GM23338 (cell line): ENCODE results near the gene EXOC4. TPM values are rescaled to one million over a fixed set of nuclear protein-coding genes. Genes with fewer than 3 reads are reported as not detected.

ENCODE experiments used
- ATAC-seq: fragments of 200-7000 bp; cut with Tn5 transposase; 3 replicates; pipeline ENCODE4 v1.9.1; 2020
- DNase-seq: peaks from one replicate; pipeline ENCODE4 v3.0.0-alpha.2; 2015; ENCODE audit warnings: low spot score
- H2AFZ ChIP-seq: fragments of 200-600 bp; sonication (generic); 2 replicates; pipeline ENCODE4 v1.8.0; 2016; ENCODE audit warnings: antibody characterized with exemption, mild to moderate bottlenecking, moderate library complexity
- H3F3A ChIP-seq: fragments of 200-600 bp; sonication (generic); replicated peaks from 2 replicates; pipeline ENCODE4 v1.8.0; 2017; ENCODE audit warnings: antibody characterized with exemption, mixed run types, low read depth
- H3K27ac ChIP-seq: fragments of 200-600 bp; sonication (generic); 2 replicates; pipeline ENCODE4 v1.6.1; 2016; ENCODE audit warnings: low read depth
- H3K27me3 ChIP-seq: fragments of 200-600 bp; sonication (generic); 2 replicates; pipeline ENCODE4 v1.8.0; 2016; ENCODE audit warnings: mild to moderate bottlenecking, mixed run types, moderate library complexity; ENCODE audit not compliant: insufficient read depth
- H3K36me3 ChIP-seq: fragments of 200-600 bp; sonication (generic); 2 replicates; pipeline ENCODE4 v1.8.0; 2016; ENCODE audit warnings: mild to moderate bottlenecking; ENCODE audit not compliant: insufficient read depth
- H3K4me1 ChIP-seq: fragments of 200-600 bp; sonication (generic); 2 replicates; pipeline ENCODE4 v1.8.0; 2016; ENCODE audit warnings: mild to moderate bottlenecking, moderate library complexity; ENCODE audit not compliant: insufficient read depth
- H3K4me2 ChIP-seq: fragments of 200-600 bp; sonication (generic); 2 replicates; pipeline ENCODE4 v1.7.1; 2017; ENCODE audit warnings: mixed run types
- H3K4me3 ChIP-seq: fragments of 200-600 bp; sonication (generic); 2 replicates; pipeline ENCODE4 v1.6.1; 2016; ENCODE audit warnings: mixed run types
- H3K79me2 ChIP-seq: fragments of 200-600 bp; sonication (generic); replicated peaks from 2 replicates; pipeline ENCODE4 v1.8.0; 2017; ENCODE audit warnings: mild to moderate bottlenecking; ENCODE audit not compliant: insufficient read depth
- H3K9me2 ChIP-seq: fragments of 200-600 bp; sonication (generic); 2 replicates; pipeline ENCODE4 v1.8.0; 2017; ENCODE audit not compliant: insufficient read depth
- H4K20me1 ChIP-seq: fragments of 200-600 bp; sonication (generic); replicated peaks from 2 replicates; pipeline ENCODE4 v1.8.0; 2017; ENCODE audit warnings: mild to moderate bottlenecking; ENCODE audit not compliant: insufficient read depth
- H3K27ac Mint-ChIP-seq: 2 replicates; pipeline ENCODE4 v1.8.0; 2020; ENCODE audit warnings: inconsistent platforms, mild to moderate bottlenecking, moderate library complexity, mixed read lengths
- H3K27me3 Mint-ChIP-seq: 3 replicates; pipeline ENCODE4 v1.8.0; 2022; ENCODE audit warnings: low read depth, mild to moderate bottlenecking, moderate library complexity, mixed read lengths, inconsistent platforms; ENCODE audit not compliant: insufficient read depth, poor library complexity
- H3K36me3 Mint-ChIP-seq: 3 replicates; pipeline ENCODE4 v1.8.0; 2021; ENCODE audit warnings: low read depth, mild to moderate bottlenecking, inconsistent platforms, moderate library complexity, mixed read lengths
- H3K4me1 Mint-ChIP-seq: 3 replicates; pipeline ENCODE4 v1.8.0; 2020; ENCODE audit warnings: mild to moderate bottlenecking, inconsistent platforms, mixed read lengths
- H3K4me3 Mint-ChIP-seq: 3 replicates; pipeline ENCODE4 v1.8.0; 2021; ENCODE audit warnings: moderate library complexity, mild to moderate bottlenecking, inconsistent platforms, mixed read lengths
- H3K9me3 Mint-ChIP-seq: 3 replicates; pipeline ENCODE4 v1.8.0; 2020; ENCODE audit warnings: moderate library complexity, mild to moderate bottlenecking, inconsistent platforms, mixed read lengths
- CREB1 ChIP-seq: fragments of 250-450 bp; sonication (Bioruptor Pico); IDR thresholded peaks from 2 replicates; pipeline ENCODE4 v1.5.0; 2020; ENCODE audit warnings: low read depth, mild to moderate bottlenecking, moderate library complexity
- EZH2phosphoT487 ChIP-seq: fragments of 200-600 bp; sonication (generic); IDR thresholded peaks from one replicate; pipeline ENCODE4 v1.8.1; 2018; ENCODE audit warnings: antibody characterized with exemption; ENCODE audit not compliant: unreplicated experiment
- JUNB ChIP-seq: IDR thresholded peaks from one replicate; pipeline ENCODE4 v1.6.1; 2016; ENCODE audit warnings: antibody characterized with exemption; ENCODE audit not compliant: unreplicated experiment
- NANOG ChIP-seq: IDR thresholded peaks from 2 replicates; pipeline ENCODE4 v1.6.1; 2016; ENCODE audit warnings: antibody characterized with exemption, borderline replicate concordance
- POLR2AphosphoS5 ChIP-seq: IDR thresholded peaks from 2 replicates; pipeline ENCODE4 v1.6.1; 2016; ENCODE audit warnings: antibody characterized with exemption, low read depth
- ZNF114 ChIP-seq: fragments of 250-450 bp; sonication (Bioruptor Pico); IDR thresholded peaks from 2 replicates; pipeline ENCODE4 v1.5.0; 2020; ENCODE audit warnings: mild to moderate bottlenecking, moderate library complexity
- ZNF331 ChIP-seq: fragments of 250-450 bp; sonication (Bioruptor Pico); IDR thresholded peaks from 2 replicates; pipeline ENCODE4 v1.5.0; 2020; ENCODE audit warnings: low read depth, mild to moderate bottlenecking, moderate library complexity
- polyA plus RNA-seq: library from polyadenylated mRNA; unstranded; fragments of >200 nt; fragmentation: Nextera tagmentation; extraction: Ambion mirVana; gene quantifications from 2 replicates; pipeline ENCODE4 v1.2.1, GENCODE V29; 2016
- total RNA-seq: library from RNA; depleted of rRNA; stranded (reverse); fragments of >200 nt; shearing (Covaris generic); gene quantifications from 2 replicates; pipeline ENCODE4 v1.2.3, GENCODE V29; 2014
- TF ChIP-seq, protein P1 (sequence below): IDR thresholded peaks from 2 replicates; pipeline ENCODE4 v1.6.1; 2016; ENCODE audit warnings: antibody characterized with exemption
- TF ChIP-seq, protein P2 (sequence below): IDR thresholded peaks from one replicate; pipeline ENCODE4 v1.6.1; 2018; ENCODE audit warnings: antibody characterized with exemption; ENCODE audit not compliant: unreplicated experiment
- TF ChIP-seq, protein P3 (sequence below), 2 experiments: fragments of 200-600 bp in 1 of 2; sonication (generic) in 1 of 2; conservative IDR thresholded peaks; 2 replicates each; pipeline versions ENCODE4 v1.5.1 to v1.6.1; 2016 to 2017; ENCODE audit warnings: antibody characterized with exemption in 2 of 2, low read depth in 2 of 2, mild to moderate bottlenecking in 2 of 2, moderate library complexity in 1 of 2
- TF ChIP-seq, protein P4 (sequence below): fragments of 250-450 bp; sonication (Bioruptor Pico); IDR thresholded peaks from 2 replicates; pipeline ENCODE4 v1.5.0; 2020; ENCODE audit warnings: mild to moderate bottlenecking, moderate library complexity

EXOC4 gene
- total and polyA plus RNA-seq, 2 experiments from 2014 or later = 37.5 to 52.7 TPM

DNA sequence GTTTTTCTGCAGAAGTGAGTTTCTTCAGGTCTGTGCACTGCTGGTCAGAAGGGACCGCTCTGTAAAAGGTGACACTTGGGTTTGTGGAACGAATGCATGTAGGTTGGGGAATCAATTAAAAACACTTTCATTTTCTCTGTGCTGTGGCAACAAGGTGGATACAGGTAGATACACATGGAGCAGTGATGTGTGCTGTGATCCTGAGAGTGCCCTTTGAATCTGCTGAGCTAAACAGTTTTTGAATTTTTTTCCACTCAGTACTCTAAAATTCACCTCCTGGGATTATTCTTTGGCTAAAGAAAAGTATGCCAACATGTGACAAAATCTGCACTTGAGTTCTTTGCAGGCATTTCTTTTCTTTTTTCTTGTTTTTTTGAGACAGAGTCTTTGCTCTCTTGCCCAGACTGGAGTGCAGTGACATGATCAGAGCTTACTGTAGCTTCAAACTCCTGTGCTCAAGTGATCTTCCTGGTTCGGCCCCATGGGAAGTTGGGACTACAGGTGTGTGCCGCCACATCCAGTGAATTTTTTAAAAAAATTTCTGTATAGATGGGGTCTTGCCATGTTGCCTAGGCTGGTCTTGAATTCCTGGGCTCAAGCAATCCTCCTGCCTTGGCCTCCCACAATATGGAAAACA is 338.9 kb downstream of the EXOC4 start (continued):
- no peak for TF ChIP-seq JUNB
- TF ChIP-seq, protein P1, sequence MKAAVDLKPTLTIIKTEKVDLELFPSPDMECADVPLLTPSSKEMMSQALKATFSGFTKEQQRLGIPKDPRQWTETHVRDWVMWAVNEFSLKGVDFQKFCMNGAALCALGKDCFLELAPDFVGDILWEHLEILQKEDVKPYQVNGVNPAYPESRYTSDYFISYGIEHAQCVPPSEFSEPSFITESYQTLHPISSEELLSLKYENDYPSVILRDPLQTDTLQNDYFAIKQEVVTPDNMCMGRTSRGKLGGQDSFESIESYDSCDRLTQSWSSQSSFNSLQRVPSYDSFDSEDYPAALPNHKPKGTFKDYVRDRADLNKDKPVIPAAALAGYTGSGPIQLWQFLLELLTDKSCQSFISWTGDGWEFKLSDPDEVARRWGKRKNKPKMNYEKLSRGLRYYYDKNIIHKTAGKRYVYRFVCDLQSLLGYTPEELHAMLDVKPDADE = no peak
- TF ChIP-seq POLR2AphosphoS5 = no peak
- no peak for TF ChIP-seq EZH2phosphoT487

DNA sequence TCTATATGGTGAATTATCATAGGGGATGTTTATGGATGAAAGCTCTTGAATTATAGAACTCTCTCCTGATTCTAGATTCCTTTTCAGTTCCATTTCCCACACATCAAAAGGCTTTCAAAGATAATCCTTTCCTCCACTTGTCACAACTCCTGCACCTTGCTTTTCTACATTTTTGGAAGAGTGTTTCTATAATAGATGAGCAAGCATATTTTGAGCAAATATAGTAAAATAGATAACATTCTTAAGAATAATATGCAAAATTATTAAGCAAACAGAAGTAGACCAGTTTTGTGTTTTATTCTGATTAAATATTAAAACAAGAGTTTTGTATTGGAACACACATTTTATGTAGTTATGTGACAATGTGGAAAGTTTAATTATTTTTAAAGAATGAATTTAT is 340.7 kb downstream of the EXOC4 start:
- ATAC-seq (no peak), DNase-seq (no peak)
- H3K27me3 ChIP-seq = no peaks in the 10 kb centered on the region
- H3K4me2 ChIP-seq = no peak overlapping the region
- H3K4me1 Mint-ChIP-seq = peaks cover 15% of the 10 kb centered on the region
- H3F3A ChIP-seq = no peaks in the 10 kb centered on the region
- no peaks in the 10 kb centered on the region for H3K36me3 ChIP-seq
- H3K9me2 ChIP-seq = no peaks in the 10 kb centered on the region
- no peaks in the 10 kb centered on the region for H3K9me3 Mint-ChIP-seq
- H2AFZ ChIP-seq = no peak overlapping the region
- H3K79me2 ChIP-seq = no peaks in the 10 kb centered on the region
- no peak overlapping the region for H3K4me3 ChIP-seq
- no peak overlapping the region for H3K27ac ChIP-seq
- H3K36me3 Mint-ChIP-seq = no peaks in the 10 kb centered on the region
- H3K4me3 Mint-ChIP-seq = no peak overlapping the region
- no peaks in the 10 kb centered on the region for H4K20me1 ChIP-seq
- H3K27ac Mint-ChIP-seq = no peak overlapping the region
- H3K27me3 Mint-ChIP-seq = peaks cover 2% of the 10 kb centered on the region
- H3K4me1 ChIP-seq = 0 out of 2 replicates have a peak, but pooled peaks cover 2% of the 10 kb centered on the region
- TF ChIP-seq, protein P2, sequence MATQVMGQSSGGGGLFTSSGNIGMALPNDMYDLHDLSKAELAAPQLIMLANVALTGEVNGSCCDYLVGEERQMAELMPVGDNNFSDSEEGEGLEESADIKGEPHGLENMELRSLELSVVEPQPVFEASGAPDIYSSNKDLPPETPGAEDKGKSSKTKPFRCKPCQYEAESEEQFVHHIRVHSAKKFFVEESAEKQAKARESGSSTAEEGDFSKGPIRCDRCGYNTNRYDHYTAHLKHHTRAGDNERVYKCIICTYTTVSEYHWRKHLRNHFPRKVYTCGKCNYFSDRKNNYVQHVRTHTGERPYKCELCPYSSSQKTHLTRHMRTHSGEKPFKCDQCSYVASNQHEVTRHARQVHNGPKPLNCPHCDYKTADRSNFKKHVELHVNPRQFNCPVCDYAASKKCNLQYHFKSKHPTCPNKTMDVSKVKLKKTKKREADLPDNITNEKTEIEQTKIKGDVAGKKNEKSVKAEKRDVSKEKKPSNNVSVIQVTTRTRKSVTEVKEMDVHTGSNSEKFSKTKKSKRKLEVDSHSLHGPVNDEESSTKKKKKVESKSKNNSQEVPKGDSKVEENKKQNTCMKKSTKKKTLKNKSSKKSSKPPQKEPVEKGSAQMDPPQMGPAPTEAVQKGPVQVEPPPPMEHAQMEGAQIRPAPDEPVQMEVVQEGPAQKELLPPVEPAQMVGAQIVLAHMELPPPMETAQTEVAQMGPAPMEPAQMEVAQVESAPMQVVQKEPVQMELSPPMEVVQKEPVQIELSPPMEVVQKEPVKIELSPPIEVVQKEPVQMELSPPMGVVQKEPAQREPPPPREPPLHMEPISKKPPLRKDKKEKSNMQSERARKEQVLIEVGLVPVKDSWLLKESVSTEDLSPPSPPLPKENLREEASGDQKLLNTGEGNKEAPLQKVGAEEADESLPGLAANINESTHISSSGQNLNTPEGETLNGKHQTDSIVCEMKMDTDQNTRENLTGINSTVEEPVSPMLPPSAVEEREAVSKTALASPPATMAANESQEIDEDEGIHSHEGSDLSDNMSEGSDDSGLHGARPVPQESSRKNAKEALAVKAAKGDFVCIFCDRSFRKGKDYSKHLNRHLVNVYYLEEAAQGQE = no peak
- TF ChIP-seq NANOG (no peak), ZNF331 (CRISPR knock-in tag) (no peak), EZH2phosphoT487 (no peak), ZNF114 (CRISPR knock-in tag) (no peak), CREB1 (CRISPR knock-in tag) (no peak)
- TF ChIP-seq, protein P1 = no peak
- TF ChIP-seq, protein P3, sequence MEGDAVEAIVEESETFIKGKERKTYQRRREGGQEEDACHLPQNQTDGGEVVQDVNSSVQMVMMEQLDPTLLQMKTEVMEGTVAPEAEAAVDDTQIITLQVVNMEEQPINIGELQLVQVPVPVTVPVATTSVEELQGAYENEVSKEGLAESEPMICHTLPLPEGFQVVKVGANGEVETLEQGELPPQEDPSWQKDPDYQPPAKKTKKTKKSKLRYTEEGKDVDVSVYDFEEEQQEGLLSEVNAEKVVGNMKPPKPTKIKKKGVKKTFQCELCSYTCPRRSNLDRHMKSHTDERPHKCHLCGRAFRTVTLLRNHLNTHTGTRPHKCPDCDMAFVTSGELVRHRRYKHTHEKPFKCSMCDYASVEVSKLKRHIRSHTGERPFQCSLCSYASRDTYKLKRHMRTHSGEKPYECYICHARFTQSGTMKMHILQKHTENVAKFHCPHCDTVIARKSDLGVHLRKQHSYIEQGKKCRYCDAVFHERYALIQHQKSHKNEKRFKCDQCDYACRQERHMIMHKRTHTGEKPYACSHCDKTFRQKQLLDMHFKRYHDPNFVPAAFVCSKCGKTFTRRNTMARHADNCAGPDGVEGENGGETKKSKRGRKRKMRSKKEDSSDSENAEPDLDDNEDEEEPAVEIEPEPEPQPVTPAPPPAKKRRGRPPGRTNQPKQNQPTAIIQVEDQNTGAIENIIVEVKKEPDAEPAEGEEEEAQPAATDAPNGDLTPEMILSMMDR (conservative IDR thresholded peaks at IDR 0.05; ENCODE audit: low read depth in 2 of 2) = no peak
- TF ChIP-seq, protein P4, sequence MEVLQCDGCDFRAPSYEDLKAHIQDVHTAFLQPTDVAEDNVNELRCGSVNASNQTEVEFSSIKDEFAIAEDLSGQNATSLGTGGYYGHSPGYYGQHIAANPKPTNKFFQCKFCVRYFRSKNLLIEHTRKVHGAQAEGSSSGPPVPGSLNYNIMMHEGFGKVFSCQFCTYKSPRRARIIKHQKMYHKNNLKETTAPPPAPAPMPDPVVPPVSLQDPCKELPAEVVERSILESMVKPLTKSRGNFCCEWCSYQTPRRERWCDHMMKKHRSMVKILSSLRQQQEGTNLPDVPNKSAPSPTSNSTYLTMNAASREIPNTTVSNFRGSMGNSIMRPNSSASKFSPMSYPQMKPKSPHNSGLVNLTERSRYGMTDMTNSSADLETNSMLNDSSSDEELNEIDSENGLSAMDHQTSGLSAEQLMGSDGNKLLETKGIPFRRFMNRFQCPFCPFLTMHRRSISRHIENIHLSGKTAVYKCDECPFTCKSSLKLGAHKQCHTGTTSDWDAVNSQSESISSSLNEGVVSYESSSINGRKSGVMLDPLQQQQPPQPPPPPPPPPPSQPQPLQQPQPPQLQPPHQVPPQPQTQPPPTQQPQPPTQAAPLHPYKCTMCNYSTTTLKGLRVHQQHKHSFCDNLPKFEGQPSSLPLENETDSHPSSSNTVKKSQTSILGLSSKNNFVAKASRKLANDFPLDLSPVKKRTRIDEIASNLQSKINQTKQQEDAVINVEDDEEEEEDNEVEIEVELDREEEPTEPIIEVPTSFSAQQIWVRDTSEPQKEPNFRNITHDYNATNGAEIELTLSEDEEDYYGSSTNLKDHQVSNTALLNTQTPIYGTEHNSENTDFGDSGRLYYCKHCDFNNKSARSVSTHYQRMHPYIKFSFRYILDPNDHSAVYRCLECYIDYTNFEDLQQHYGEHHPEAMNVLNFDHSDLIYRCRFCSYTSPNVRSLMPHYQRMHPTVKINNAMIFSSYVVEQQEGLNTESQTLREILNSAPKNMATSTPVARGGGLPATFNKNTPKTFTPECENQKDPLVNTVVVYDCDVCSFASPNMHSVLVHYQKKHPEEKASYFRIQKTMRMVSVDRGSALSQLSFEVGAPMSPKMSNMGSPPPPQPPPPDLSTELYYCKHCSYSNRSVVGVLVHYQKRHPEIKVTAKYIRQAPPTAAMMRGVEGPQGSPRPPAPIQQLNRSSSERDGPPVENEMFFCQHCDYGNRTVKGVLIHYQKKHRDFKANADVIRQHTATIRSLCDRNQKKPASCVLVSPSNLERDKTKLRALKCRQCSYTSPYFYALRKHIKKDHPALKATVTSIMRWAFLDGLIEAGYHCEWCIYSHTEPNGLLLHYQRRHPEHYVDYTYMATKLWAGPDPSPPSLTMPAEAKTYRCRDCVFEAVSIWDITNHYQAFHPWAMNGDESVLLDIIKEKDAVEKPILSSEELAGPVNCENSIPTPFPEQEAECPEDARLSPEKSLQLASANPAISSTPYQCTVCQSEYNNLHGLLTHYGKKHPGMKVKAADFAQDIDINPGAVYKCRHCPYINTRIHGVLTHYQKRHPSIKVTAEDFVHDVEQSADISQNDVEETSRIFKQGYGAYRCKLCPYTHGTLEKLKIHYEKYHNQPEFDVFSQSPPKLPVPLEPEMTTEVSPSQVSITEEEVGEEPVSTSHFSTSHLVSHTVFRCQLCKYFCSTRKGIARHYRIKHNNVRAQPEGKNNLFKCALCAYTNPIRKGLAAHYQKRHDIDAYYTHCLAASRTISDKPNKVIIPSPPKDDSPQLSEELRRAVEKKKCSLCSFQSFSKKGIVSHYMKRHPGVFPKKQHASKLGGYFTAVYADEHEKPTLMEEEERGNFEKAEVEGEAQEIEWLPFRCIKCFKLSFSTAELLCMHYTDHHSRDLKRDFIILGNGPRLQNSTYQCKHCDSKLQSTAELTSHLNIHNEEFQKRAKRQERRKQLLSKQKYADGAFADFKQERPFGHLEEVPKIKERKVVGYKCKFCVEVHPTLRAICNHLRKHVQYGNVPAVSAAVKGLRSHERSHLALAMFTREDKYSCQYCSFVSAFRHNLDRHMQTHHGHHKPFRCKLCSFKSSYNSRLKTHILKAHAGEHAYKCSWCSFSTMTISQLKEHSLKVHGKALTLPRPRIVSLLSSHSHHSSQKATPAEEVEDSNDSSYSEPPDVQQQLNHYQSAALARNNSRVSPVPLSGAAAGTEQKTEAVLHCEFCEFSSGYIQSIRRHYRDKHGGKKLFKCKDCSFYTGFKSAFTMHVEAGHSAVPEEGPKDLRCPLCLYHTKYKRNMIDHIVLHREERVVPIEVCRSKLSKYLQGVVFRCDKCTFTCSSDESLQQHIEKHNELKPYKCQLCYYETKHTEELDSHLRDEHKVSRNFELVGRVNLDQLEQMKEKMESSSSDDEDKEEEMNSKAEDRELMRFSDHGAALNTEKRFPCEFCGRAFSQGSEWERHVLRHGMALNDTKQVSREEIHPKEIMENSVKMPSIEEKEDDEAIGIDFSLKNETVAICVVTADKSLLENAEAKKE = no peak
